ENCODE results near the gene PEX5.
"Not testable (repeated sequence)": the region's sequence is repeated elsewhere in the genome, so short reads cannot be mapped to it uniquely, and the experiment has no call there.

PEX5 gene

DNA sequence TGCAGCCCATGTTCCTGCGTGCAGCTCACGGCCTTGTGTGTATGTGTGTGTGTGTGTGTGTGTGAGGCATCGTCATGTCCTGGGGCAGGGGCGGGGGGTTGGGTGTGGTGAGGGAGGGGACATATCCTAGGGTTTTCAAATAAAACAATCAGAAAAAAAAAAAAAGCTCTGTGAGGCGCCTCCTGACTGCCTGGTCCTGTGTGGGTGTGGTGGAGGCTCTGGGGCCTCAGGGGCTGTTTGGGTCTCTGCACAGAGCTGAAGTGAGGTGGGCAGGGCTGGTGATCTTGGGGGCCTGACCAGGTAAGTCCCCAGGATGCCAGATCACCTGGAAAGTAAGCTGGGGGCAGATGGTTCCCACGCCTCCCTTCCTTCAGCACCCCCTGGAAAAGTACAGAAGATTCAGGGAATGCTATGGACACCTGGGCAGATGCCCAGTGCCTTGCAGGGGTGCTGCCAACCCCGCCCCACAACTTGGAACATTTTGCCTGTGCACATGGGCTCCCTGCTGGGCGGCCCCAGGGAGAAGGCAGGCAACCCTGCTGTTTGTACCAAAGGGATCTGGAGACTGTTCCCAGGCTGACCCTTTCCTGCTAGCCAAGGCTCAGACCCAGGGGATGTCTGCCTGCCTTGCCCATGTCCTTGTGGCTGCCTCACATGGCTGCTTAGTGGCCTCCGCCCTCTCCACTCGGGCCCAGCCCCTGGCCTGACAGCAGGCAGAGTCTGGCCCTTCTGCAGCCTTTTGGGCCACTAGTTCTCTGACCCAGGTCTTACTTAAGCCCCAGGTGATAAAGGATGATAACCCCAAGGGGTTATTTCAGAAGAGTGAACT lies 30.5 kb upstream of the PEX5 start:
- in situ Hi-C loops (cut with HindIII; ENCODE audit: low sequenced_read_pairs): no loop called here

DNA sequence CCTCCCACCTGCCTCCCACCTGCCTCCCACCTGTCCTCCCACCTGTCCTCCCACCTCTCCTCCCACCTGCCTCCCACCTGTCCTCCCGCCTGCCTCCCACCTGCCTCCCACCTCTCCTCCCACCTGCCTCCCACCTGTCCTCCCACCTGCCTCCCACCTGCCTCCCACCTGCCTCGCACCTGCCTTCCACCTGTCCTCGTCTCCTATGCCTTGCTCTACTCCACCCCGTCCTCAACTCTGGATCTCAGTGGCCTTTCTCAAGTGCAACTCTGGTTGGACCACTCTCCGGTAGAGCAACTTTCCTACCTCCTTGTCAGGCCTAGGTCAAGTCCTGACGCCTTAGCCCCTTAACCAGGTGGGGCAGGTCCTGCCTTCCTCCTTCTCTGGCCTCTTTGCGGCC lies 29.3 kb upstream of the PEX5 start:
- in situ Hi-C loops (cut with HindIII; ENCODE audit: low sequenced_read_pairs): loop anchor here (10.0 kb wide), 1 partner anchor 55 kb away; the partner anchor contains the start of gene C1RL

DNA sequence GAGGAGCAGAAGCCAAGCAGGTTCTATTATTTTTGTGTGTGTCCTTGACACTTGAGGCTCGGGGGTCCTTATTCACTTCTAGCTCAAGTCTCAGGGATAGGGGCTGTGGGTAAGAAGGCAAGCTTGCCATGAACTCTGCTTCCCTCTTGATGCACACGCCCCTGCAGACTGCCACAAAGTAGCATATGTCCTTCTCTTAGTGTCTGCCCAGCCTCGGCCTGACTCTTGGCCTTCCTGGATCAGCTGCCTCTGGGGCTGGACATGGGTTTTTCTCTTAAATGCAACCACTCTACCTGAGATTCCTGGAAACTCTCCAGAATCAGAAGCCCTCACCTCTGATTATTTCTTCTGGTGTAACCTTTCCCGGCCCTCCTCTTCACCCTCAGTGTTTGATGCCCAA lies 28.2 kb upstream of the PEX5 start:
- in situ Hi-C loops (cut with HindIII; ENCODE audit: low sequenced_read_pairs): loop anchor here (10.0 kb wide), 1 partner anchor 57 kb away; the partner anchor contains the start of gene C1RL

DNA sequence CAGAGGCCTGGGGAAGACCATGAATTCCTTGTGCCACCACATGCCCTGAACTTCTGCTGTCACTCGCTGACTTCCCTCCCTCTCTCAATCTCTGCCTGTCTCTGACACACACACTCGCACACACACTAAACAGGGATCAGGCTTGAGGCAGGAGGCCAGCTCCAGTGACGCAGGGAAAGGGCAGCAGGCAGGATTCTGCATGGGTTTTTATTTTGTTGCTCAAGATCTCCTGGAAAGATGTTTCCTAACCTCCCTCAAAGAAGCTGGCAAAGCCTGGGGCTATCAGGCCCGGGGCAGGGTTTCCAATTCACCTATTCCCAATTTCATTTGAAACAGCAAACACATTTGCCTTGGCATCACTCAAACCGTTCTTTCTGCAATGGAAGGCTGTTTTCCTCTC lies 27.7 kb upstream of the PEX5 start:
- in situ Hi-C loops (cut with HindIII; ENCODE audit: low sequenced_read_pairs): loop anchor here (10.0 kb wide), 1 partner anchor 57 kb away; the partner anchor contains the start of gene C1RL

DNA sequence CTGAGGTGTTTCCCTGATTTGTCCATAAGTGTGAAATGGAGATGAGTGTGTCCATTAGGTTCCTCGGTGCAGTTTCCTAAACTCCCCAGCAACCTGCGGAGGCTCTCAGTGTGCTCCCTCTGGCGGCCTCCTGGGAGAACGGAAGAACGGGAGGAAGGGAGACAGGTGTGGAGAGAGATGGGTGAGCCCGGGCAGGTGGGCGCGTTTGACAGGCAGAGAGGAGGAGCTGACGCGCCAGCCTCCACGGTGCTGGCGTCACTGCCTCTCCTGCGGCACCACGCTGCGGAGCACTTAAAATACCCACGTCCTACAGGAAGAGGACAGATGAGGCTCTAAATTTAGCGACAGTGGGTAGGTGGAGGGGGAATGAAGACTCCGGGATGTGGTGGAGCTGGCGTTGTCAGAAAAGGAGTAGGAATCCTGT lies 26.8 kb upstream of the PEX5 start:
- in situ Hi-C loops (cut with HindIII; ENCODE audit: low sequenced_read_pairs): loop anchor here (10.0 kb wide), 1 partner anchor 58 kb away; the partner anchor contains the start of gene C1RL

DNA sequence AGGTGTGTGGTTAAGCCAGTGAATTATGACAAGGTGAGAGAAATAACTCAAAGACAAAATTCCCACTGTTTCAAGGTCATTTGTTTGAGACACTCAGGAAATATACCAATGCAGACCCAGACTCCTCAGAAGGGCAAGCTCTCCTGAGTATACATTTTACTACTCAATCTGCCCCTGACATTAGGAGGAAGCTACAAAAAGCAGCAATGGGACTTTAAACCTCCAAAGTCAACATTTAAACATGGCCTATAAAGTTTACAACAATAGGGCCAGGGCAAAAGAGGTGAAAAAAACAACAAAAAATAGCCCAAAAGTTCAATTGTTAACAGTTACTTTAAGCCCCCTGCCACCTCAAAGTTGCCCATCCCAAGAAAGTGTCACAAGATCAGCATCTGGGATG lies 19.5 kb upstream of the PEX5 start:
- in situ Hi-C loops (cut with HindIII; ENCODE audit: low sequenced_read_pairs): loop anchor here (10.0 kb wide), 1 partner anchor 65 kb away; the partner anchor contains the start of gene C1RL

DNA sequence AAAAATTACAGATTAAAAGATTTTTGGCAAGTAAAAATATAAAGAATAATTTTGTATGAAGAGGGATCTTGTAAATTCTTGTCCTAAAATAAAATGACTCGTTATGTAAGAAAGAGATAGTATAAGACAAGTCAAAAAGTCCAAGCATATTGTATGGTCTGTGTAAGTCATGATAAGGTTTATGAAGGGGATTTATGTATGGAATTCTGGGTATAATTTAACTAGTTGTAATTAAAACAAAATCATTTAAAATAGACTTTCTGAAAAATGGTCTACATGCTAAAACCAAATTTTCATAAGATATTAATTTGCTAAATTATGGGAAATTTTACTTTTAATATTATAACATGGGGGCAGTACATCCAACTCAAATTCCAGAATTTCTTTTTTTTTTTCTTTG lies 17.6 kb upstream of the PEX5 start:
- in situ Hi-C loops (cut with HindIII; ENCODE audit: low sequenced_read_pairs): no loop called here

DNA sequence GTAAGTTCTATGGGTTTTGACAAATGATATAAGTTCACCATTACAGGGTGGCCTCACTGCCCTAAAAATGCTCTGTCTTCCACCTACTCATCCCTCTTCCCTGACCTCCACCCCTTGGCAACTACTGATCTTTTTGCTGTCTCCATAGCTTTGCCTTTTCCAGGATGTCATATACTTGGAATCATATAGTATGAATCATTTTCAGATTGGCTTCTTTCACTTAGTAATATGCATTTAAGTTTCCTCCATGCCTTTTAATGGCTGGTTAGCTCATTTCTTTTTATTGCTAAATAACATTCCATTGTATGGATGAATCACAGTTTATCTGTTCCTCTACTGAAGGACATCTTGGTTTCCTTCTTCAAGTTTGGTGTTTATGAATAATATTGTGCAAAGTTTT lies 14.0 kb upstream of the PEX5 start:
- in situ Hi-C loops (cut with HindIII; ENCODE audit: low sequenced_read_pairs): no loop called here

DNA sequence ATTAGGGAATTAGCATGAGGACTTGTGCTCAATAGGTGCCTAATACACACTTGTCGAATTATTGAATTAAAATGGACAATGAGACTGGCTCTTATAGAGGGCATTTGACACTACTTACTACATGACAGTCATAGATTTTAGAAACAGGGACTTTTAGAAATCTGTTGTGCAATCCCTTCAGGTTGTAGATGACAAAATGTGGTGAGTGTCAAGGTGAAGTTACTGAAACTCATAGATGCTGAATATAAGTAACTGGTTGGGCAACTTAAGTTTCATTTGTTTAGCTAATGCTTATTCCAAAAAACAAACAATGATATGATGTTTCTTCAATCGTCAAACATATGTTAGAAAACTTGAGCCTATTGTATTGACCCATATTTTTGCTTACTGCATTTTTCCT lies 12.9 kb upstream of the PEX5 start:
- in situ Hi-C loops (cut with HindIII; ENCODE audit: low sequenced_read_pairs): no loop called here

DNA sequence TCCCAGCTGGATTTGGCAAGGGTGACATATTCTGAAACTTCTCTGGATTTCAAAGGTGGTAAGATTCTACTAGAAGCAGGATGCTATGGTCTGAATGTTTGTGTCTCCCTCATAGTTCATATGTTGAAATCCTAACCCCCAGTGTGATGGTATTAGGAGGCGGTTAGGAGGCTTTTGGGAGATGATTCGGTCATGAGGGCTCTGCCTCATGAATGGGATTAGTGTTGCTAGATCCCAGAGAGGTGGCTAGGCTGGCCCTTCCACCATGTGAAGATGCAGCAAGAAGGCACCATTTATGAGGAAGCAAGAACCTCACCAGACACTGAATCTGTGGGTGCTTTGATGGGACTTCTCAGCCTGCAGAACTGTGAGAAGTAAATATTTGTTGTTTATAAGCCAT lies 11.0 kb upstream of the PEX5 start:
- in situ Hi-C loops (cut with HindIII; ENCODE audit: low sequenced_read_pairs): no loop called here

DNA sequence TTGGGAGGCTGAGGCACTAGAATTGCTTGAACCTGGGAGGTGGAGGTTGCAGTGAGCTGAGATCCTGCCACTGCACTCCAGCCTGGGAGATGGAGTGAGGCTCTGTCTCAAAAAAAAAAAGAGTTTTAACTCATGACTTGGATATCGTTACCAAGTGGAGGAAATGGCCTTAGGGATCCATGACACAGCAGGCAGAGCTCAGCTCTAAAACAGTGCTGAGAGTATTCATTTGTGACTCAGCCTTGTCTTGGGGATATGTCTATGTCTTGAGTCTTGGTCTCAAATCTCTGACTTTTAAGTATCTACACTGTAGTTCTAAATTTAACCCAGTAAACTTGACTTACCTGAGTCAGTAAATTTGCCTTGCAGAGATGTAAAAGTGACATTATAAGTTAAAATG lies 8.8 kb upstream of the PEX5 start:
- in situ Hi-C loops (cut with HindIII; ENCODE audit: low sequenced_read_pairs): no loop called here

DNA sequence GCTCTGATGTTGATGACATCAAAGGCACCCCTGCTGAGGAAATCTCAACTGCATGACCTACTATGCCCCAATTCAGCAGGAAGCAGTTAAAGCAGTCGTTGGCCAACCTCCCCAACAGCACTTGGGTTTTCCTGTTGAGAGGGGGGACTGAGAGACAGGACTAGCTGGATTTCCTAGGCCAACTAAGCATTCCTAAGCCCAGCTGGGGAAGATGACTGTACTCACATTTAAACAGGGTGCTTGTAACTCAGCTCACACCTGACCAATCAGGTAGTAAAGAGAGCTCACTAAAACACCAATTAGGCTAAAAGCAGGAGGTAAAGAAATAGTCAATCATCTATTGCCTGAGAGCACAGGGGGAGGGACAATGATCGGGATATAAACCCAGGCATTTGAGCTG lies 3.4 kb upstream of the PEX5 start:
- in situ Hi-C loops (cut with HindIII; ENCODE audit: low sequenced_read_pairs): not testable (repeated sequence)

DNA sequence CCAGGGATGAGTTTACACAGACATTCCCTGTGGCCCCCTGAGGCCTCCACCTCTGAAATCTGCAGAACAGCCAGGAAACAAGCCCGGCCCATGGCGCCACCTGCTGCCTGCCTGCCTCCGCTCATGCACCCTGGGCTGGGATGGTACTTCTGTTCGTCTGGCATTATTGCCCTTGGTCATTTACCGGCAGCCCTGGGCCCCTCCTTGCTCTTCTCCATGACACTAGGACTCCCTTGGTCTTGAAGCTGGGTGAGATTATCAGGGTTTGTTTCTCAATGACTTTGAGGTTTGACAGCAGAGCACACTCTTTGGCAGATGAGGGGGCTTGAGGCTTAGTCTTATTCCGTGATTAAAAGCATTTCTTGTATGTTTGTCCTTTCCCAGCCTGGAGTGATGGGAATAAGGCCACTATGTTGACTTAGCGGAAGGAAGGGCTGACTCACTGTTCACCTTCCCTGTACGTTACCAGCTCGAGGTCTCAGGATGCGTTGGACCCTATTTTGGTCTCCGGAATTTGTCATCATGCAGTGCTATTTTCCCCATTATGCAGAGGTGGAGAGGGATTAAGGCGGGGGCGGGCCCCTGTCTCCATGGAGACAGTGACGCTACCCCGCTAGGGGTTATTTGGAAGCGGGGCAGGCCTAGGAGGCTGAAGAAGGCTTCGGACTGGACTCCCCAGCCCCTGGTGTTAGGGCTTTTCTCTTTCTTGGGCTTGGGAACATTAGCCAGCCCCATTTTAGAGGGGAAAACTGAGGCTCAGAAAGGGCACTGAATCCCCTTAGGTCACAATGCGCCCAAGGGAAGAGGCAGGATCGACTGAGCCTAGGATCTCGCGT lies 706 bp upstream of the PEX5 start:
- in situ Hi-C loops (cut with HindIII; ENCODE audit: low sequenced_read_pairs): no loop called here

DNA sequence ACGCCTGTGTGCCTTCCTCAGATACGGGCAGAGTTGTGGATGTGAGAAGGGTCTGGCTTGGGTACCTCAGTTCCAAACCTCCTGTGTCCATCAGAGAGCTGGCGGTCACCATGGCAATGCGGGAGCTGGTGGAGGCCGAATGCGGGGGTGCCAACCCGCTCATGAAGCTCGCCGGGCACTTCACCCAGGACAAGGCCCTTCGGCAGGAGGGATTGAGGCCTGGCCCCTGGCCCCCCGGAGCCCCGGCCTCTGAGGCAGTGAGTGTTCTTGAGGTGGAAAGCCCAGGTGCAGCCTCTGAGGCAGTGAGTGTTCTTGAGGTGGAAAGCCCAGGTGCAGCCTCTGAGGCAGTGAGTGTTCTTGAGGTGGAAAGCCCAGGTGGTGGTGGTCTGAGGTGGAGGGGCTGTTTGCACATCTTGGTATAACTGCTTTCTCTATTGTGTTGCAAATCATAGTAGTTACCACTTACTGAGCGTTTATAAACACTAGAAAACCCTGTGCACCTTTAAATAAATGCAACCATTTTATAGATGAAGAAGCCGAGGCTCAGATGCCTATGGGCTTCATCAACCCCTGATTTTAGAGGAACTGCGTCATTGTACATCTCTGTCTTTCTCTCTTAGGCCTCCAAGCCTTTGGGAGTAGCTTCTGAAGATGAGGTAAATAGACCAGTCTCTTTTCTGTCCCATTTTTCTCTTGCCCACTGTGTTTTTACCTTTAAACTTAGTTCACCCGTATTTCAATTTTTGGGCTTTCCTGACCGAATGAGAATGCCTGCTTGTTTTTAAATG lies 976 bp downstream of the PEX5 start:
- in situ Hi-C loops (cut with HindIII; ENCODE audit: low sequenced_read_pairs): no loop called here

DNA sequence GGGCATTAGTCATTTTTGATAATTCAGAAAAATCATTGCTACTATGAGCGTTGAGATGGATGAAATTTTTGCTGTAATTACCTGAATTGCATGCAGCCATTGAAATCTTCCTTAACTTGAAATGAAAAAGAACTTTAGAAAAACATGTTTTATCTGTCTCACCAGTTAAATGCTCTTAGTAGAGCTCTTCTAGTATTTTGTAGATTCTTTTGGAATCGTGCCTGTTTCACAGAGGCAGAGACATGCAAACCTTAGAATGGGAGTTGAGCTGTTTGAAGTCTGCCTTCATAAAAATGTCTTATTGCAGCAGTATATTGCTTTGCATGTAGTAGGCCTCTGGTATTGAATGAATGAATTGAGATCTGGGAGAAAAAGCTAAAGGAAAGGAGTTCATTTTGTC lies 4.2 kb downstream of the PEX5 start:
- in situ Hi-C loops (cut with HindIII; ENCODE audit: low sequenced_read_pairs): no loop called here

DNA sequence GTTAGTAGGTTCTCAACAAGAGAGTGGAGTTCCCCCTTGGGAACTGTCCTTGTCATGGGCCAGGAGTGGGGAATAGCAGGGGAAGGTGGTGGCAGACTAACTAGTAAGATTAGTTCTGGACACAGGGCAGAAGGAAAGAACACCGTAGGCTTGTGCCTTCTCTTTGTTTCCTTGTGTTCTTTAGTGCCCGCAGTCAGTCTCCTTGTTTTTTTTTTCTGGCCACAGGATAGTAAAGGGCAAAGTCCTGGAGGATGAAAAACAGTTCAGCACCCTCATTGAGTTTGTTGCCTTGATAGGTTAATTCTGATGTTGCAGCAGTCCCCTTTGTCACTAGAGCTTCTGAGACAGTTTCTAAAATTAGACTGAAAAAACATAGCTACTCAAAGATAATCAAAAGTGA lies 8.4 kb downstream of the PEX5 start:
- in situ Hi-C loops (cut with HindIII; ENCODE audit: low sequenced_read_pairs): no loop called here

DNA sequence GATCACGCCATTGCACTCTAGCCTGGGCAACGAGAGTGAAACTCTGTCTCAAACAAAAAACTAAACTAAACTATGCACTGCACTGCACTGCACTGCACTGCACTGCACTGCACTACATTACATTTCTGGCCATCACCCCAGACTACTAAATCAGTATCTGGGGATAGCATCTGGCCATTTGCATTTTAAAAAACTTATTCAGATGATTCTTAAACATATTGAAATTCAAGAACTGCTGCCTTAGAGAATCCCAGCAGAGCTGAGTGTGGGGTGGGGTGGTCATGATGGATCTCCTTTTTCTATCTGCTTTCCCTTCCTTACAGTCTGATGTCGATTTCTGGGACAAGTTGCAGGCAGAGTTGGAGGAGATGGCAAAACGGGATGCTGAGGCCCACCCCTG lies 13.6 kb downstream of the PEX5 start:
- in situ Hi-C loops (cut with HindIII; ENCODE audit: low sequenced_read_pairs): no loop called here

DNA sequence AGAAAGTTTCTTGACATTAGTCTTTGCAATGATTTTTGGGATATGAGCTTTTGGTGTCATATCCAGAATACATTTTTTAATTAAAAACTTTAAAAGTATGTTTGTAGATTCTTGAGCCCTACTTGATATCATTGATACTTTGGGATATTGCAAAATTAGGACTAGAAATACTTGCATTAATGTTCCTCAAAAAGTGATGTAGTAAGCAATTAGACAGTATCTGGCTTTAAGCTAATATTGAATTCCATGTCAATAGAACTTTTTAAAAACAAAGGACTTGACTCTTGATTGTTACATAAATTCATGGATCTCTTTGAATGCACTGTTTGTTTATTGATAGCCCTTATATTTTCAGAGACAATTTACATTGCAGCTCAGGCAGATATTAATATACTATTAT lies 15.6 kb downstream of the PEX5 start:
- in situ Hi-C loops (cut with HindIII; ENCODE audit: low sequenced_read_pairs): no loop called here

DNA sequence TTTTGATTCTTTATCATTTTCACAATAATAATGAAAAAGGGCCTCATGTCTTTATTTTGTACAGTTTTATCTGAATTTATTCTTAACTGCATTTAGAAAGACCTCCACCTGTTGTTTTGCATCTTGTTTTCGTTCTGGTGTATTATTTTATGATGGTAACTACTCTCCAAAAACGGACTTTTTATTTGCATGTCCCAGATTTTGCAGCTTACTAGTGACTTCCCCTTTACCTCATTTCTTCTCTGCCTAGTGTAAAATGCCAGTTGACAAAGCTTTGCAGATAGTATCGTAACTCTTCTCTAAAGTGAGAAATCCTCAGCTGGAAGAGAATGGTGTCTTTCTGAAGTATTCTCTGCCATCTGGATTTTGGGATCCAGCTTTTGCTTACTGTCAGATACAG lies 17.2 kb downstream of the PEX5 start:
- in situ Hi-C loops (cut with HindIII; ENCODE audit: low sequenced_read_pairs): no loop called here

DNA sequence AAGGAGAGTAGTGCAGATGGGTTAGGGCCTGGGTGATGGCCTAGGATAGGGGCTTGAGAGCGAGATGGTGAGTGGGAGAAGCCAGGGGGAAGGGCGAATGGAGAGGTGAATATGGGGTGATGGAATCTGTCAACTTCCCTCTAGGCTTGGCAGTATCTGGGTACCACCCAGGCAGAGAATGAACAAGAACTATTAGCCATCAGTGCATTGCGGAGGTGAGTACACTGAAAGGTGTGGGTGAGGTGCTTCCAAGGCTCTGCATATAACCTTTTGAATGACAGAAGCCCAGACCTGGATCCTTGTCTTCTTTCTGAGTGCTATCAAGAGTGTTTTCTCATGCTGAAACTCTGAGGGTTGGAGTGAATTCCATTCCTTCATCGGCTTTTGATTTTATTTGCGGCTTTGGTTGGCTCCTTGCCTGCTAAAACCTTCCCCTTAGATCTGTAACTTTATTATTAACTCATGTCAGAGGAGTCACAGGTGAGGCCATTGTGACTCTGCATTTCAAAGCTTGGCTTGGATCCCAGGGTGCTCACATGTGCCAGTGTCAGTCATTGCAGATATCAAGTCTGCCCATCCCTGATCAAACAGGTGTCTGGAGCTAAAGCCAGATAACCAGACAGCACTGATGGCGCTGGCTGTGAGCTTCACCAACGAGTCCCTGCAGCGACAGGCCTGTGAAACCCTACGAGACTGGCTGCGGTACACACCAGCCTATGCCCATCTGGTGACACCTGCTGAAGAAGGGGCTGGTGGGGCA lies 18.6 kb downstream of the PEX5 start:
- in situ Hi-C loops (cut with HindIII; ENCODE audit: low sequenced_read_pairs): no loop called here

All from DLD1 (cell line).